NCI-H1694 treated with DMSO at 0.1 percent for 48 hours (cell line): ENCODE measurements around the gene ROCK2.

ENCODE experiments used
- DNase-seq: peaks from one replicate; lab custom pipeline; 2025; lab: John Stamatoyannopoulos, UW

Gene ROCK2

GRCh38 chr2:11152591-11152990 lies 191.8 kb downstream of the ROCK2 start:
- no peak for DNase-seq

DNA sequence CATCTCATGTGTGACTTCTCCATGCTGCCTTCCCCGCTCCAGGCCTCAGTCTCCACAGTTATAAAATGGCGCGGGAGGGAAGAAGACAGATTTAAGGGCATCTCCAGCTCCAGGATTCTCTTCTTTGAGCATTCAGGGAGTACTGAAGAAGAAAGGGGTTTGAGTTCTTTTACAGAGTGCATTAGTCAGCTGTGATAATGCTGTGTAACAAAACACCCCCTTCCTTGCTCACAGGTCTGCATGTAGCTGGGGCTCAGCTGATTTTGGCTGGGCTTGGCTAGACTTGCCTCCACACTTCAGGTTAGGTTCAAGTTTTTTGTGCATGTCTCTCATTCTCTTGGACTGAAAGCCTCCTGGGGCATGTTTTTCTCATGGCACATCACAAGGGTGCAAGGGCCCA lies 197.2 kb downstream of the ROCK2 start:
- no peak for DNase-seq

DNA sequence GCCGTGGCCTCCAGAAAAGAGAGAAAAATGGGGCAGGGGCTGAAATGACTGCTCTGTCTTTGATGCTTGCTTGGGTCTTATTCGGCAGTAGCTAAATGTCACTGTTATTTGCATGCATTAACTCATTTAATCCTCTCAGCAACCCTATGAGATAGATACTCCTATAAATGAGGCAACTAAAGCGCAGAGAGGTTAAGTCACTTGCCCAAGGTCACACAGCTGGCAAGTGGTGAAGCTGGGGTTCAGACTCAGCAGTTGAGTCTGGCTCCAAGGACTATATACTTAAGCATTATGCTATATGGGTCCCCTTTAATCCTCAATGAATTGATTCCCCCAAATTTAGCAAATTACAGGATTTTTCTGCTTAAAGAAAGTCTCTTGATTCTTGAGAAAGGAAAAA lies 198.4 kb downstream of the ROCK2 start:
- no peak for DNase-seq

- no peak for DNase-seq
These were observed 199.1 kb downstream of the ROCK2 start for GRCh38 chr2:11145350-11145749.

DNA sequence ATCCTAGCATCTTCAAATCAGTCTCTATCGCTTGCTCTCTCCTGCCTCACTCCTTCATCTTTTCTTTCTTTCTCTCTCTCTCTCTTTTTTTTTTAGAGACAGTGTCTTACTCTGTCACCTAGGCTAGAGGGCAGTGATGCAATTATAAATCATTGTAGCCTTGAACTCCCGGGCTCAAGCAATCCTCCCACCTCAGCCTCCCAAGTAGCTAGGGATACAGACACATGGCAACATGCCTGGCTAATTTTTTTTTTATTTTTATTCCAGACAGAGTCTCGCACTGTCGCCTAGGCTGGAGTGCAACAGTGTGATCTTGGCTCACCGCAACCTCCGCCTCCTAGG lies 199.7 kb downstream of the ROCK2 start:
- no peak for DNase-seq

- DNase-seq, result no peak
These were observed 200.2 kb downstream of the ROCK2 start for GRCh38 chr2:11144077-11144737.

DNA sequence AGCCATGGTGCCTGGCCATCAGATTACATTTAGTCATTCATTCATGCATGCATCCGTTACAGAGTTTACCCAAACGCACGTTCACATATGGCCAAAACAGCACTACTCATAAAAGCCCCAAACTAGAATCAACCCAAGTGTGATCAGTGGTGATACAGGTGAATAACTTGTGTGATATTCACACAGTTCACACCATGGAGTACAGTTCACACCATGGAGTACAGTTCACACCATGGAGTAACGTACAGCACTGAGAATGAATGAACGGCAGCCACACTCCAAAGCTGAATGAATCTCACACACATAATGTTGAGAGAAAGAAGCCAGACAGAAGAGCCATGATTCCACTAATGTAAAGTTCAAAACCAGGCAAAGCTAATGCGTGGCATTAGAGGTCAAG lies 201.4 kb downstream of the ROCK2 start:
- no peak for DNase-seq

DNA sequence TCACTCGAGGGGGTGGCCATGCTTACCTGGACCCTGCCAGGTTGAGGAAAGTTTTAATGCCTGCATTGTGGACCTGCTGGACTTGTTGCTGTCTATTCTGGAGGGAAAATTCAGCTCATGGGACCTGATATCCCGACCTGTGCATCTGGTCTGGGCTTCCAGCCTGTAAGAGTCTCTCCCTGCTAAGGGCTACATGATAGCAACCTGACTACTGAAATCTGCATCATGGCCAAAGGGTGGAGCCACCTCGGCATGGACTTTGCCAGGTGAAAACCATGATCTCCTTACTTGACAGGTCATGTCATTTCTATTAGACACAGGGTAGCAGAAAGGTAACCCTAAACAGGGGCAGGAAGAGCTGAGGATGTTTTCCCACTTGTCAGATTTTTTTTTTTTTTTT lies 202.1 kb downstream of the ROCK2 start:
- DNase-seq, result no peak

DNA sequence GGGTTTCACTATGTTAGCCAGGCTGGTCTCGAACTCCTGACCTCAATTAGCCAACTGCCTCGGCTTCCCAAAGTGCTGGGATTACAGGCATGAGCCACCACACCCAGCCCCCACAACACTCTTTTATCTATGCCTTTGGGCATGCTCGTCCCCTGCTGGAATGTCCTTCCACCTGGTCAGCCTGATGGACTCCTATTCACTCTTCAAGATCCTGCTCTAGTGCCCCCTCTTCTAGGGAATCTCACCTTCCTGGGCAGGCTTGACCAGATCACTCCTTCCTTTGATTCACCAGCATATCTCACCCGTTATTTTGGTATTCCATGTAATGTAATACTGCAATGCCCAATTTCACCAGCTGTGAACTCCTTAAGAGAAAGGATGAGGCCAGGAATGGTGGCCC lies 203.1 kb downstream of the ROCK2 start:
- DNase-seq, result no peak

- DNase-seq, result no peak
These were observed 203.9 kb downstream of the ROCK2 start for GRCh38 chr2:11140492-11140891.

DNA sequence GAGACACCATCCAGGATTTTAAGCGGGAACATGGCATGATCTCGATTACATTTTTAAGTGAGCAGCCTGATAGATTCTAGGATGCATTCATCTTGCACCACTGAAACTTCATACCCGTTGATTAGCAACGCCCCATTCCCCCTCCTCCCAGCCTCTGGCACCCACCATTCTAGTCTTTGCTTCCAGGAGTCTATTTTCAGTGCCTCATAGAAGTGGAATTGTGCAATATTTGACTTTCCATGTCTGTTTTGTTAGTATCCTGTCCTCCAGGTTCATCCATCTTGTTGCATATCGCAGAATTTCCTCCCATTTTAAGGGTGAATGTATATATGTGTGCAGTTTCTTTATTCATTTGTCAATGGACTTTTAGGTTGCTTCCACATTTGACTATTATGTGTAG lies 210.1 kb downstream of the ROCK2 start:
- DNase-seq, result no peak

GRCh38 chr2:11133936-11134320 lies 210.5 kb downstream of the ROCK2 start:
- DNase-seq, result no peak

- no peak for DNase-seq
These were observed 211.0 kb downstream of the ROCK2 start for GRCh38 chr2:11133238-11133935.

DNA sequence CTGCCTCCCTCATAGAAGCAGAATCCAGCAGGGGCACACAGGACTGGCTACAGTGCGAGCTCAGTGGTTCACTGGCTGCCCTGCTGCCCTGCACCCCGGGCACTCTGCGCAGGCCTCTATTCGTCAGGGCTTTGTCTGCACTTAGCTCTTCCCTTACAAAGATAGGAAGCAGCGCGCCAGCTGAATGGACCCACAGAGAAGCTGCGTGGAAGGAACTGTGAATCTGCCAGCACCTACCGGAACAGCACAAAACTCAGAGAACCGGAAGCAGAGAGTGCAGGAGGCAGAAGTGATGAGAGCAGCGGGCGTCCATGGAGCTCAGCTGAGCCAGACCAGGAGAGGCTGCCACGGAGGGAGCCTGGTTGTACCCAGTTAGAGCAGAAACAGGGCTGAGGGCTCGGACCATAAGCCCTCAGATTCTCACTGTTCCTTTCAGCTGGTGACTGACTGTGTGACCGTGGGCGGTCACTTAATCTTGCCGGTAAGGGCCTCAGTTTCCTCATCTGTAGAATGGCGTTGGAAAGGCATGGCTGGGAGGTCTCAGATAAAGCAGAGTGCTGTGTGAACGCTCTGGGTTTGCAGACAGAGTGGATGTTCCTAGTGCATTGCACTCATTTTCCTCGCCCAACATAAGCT lies 212.3 kb downstream of the ROCK2 start:
- DNase-seq, result no peak

DNA sequence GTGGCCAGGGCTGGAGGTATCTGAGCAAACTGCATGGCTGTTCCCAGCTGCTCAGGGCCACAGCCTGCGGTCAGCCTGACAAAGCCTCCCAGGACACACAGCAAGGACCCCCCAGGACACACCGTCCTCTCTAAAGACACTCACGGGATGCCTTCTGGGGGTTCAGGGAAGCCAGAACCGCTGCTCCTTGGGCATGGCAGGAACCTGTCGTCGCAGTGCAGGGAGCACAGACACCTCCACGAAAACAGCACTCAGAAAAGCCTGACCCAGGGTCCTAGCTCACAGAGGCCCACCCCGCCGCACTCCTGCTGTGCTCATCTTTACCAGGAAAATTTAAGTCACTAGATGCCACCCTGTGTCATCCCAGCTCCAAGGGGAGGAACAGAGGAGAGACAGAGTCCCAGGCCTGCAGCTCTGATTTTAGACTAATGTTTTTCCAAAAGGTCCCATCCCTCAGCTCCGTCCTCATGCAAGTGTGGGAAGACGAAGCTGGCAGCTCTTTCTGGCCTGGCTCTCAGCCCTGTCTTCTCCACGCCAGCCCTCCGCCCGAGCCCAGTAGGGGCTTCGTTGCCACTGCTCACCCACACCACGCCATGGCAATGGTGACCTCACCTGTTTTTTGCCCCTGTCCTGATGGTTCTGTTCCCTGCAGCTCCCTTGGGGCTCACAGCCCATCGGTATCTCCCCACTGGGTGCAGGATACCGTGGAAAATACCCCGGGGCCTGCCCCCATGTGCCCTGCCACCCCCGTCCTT lies 213.1 kb downstream of the ROCK2 start:
- DNase-seq, result no peak
